ENCODE data around the gene GSE1. TPM values are rescaled to one million over a fixed set of nuclear protein-coding genes. Genes with fewer than 3 reads are reported as not detected.
A peak's percentile ranks its signal among the peaks of the same experiment; 100 is the strongest.
"Not testable (repeated sequence)": the region's sequence is repeated elsewhere in the genome, so short reads cannot be mapped to it uniquely, and the experiment has no call there.

Gene GSE1
- total RNA-seq, 1 experiment from 2014 or later, result 7.0 TPM

DNA sequence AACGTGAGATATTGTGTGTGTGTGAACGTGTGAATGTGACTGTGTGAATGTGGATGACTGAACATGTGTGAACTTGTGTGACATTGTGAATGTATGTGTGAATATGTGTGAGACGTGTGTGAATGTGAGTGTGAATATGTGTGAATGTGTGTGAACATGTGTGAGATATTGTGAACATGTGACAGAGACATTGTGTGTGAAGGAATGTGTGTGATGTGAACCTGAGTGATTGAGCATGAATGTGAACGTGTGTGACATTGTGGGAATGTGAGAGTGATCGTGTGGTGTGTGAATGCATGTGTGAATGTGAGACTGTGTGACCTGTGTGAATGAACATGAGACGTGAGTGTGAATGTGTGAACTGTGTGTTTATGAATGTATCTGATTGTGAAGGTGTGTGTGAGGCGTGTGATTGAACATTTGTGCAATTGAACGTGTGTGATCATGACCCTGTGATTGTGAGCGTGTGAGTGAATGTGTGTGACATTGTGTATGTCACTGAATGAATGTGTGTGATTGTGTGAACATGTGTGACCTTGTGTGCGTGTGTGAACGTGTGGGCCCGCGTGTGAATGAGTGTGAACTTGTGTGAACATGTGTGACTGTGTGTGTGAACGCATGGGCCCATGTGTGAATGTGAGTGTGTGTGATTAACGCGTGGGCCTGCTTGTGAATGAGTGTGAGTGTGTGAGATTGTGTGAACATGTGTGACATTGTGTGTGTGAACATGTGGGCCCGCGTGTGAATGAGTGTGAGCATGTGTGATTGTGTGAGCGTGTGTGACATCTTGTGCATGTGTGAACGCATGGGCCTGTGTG, 23.2 kb upstream of the GSE1 start:
- no peak for DNase-seq (ENCODE audit: low read depth)

DNA sequence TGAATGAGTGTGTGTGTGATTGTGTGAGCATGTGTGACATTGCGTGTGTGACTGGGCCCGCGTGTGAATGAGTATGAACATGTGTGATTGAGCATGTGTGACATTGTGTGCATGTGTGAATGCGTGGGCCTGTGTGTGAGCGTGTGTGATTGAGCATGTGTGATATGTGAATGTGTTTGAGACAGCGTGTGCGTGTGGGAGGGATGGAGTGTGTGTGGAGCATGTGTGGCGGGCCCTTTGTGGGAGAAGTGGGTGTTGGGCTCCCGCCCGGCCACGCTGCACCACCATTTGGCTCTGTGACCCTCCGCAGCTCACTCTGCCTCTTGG, 22.7 kb upstream of the GSE1 start:
- DNase-seq (ENCODE audit: low read depth), result no peak

GRCh38 chr16:85591381-85591780, 21.7 kb upstream of the GSE1 start:
- DNase-seq (ENCODE audit: low read depth), result no peak

DNA sequence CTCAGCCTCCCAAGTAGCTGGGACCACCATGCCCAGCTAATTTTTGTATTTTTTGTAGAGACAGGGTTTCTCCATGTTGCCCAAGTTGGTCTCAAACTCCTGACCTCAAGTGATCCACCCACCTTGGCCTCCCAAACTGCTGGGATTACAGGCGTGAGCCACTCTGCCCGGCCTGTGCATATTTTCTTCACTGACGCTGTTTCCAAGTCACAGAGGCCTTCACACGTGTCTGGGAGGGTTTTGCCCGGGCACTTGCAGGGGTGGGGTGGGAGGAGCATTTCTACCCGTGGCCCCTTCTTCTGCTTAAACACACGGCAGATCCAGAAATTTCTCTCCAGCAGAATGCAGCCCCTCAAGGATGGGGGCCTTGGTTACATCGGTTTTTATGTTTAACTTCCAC, 20.8 kb upstream of the GSE1 start:
- not testable (repeated sequence) for DNase-seq (ENCODE audit: low read depth)

DNA sequence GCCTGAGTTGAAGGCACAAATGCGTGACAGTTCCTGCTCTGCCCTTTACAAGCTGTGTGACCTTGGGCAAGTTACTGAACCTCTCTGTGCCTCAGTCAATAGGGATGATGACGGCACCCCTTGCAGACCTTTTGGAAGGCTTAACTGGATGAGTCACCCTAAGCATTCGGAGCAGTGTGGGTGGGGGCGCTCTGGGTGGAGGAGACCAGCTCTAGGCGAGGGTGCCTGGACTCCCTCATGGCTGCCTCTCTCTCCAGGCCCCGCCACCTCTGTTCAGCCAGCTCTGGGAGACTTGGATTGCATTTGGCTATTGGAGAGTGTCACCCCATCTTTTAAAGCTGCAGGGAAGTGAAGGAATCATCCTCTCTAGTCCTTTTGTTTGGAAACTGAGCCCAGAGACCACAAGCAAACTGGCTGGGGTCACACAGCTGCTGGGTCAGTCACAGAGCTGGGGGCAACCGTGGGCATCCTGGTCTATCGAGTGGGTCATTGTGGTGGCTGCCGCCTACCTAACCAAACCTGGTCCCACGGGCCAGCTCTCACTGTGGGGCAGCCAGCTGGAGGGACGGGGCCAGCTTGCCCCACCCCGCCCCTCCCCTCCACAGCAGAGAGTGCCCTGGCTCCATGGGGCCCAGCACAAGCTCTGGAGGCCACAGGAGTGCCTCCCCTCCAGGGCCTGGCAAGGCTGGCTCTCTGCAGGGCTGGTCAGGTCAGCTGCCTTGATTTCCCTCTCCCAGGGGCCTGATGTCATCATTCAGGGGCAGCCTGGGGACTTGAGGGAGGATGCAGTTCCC, 20.2 kb upstream of the GSE1 start:
- DNase-seq (ENCODE audit: low read depth), result no peak

DNA sequence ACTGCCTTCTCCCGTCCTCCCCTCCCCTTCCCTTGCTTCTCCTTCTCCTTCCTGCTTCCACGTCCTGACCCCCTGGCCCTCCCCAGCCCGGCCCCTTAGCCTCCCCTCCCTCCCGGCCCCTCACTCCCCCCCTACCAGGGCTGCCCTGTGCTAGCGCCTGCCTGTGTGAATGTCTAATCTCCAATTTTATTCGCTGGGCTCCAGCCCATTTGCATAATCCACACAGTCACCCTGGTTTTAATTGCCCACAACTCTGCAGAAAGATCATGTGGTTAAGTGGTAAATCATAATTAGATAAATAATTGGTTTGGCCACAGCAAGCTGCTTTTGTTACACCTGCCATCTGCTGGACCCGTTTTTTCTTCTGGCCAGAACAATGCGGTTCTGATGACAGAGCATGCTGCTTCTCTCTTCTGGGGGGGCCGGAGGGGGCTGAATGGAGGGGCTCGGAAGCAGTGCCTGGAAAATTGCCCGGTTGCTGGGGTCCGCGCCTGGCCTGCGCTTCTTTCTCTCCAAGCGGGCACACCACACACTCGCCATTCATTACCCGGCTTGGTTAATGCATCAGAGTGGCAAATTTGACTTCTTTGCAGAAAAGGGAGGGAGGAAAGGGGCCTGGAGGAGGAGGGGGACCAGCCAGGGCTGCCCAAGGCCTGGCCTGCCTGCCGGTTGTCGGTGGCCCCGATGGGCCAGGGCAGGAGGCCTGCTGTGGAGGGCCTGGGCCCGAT, 19.5 kb upstream of the GSE1 start:
- no peak for DNase-seq (ENCODE audit: low read depth)

DNA sequence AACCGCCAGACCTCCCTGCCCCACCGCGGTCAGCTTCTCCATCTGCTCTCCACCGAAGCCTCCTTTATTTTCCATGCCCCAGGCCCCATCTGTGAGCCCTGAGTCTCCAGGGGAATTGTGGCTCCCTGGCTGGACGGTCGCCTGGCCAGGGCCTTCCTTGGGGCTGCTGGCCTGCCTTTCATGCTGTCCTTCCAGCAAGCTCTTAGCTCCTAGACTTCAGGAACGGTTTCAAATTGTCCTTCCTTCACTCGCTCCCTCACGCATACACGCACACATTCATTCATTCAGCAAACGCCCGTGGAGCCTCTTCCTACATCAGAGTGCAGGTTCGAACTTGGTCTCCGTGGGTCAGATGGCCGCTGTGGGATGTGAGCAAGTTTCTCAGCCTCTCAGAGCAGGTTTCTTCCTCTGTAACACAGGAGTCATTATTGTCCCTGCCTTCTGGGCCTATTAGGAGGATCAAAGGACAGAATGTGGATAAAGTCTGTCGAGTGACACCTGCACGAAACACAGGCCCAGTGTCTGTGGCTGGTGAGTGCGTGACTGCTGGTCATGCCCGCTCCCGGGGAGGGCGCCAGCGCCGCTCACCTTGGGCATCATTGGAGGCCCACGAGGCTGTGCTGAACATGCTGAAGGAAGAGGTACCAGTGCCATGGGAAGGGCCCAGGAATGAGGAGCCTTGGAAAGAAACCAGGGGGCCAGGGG, 18.7 kb upstream of the GSE1 start:
- no peak for DNase-seq (ENCODE audit: low read depth)

DNA sequence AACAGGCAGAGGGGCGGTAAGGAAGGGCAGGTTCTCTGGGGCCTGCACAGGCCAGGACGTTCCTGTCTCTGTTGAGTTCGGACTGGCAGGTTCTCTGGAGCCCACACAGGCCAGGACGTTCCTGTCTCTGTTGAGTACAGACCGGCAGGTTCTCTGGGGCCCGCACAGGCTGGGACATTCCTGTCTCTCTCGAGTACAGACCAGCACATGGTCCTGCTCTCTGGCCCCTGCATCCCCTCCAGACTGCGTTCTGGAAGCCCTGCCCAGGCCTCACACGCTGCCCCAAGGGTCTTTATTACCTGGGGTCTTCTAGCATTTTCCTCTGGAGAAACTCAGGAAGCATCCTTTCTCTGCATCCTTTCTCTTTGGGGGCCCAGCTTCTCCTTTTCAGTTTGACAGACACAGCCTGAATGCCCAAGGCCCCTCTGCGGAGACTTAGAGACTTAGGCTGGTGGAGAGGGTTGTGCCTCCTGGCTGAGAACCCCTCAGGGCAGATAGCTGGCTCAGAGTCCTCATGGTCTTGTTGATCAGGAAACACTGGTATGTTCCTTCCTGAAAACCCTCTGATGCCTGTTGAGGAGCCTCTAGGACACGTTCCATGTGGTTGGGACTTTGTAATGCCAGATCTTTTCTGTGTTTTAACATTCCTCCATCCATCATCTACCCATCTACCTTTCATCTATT, 18.0 kb upstream of the GSE1 start:
- DNase-seq (ENCODE audit: low read depth), result no peak

- DNase-seq (ENCODE audit: low read depth), result no peak
These were observed 17.2 kb upstream of the GSE1 start for GRCh38 chr16:85595812-85596502.

GRCh38 chr16:85598141-85598540, 15.0 kb upstream of the GSE1 start:
- DNase-seq (ENCODE audit: low read depth), result no peak

GRCh38 chr16:85600078-85600477, 13.0 kb upstream of the GSE1 start:
- DNase-seq (ENCODE audit: low read depth), result no peak

DNA sequence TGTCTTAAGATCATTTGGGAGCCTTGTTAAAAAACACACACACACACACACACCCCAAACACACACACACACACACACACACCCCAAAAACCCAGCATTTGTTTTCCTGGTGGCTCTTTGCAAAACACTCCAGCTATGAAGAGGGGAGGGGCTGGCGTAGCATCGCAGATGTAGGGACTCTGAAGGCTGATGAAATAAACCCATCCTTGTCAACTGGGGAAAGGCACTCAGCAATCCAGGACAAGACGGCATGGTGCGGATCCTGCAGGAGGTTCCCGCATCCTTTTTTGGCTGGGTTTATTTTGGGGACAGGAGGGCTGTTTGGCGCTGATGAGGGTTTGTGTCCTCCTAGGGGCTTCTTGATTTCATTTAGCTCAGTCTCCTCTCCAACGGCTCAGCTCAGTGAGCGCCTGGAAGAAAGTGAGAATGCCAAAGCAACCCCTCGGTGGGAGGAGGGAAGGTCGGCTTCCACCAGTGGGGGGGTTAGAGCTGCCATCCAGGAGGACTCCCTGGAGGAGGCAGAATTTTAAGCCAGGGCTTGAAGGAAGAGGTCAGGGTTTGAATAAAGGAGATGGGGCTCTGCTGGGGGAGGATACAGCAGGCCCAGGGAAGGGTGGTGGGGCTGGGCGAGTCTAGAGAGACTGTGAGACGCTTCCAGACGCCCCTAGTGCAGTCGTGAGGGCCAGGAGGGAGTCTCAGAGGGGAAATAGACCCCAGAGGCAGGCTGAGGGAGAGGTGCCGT, 12.4 kb upstream of the GSE1 start:
- no peak for DNase-seq (ENCODE audit: low read depth)

DNA sequence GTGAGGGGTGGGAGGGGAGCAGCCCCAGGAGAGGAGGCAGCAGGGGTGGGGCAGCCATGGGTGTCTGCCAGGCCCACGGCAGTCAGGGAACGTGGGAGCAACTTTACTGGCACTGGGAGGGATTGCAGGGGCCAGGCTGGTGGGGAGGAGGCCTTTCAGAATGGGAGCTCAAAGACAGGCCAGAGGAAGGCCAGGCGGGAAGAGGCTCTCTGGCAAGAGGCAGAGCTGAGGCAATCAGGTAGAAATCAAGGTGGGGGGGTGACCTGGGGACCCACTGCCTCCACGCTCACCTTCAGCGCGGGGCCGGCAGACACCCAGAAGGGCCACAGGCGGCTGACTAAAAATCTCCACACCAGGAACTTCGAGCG, 11.9 kb upstream of the GSE1 start:
- no peak for DNase-seq (ENCODE audit: low read depth)

DNA sequence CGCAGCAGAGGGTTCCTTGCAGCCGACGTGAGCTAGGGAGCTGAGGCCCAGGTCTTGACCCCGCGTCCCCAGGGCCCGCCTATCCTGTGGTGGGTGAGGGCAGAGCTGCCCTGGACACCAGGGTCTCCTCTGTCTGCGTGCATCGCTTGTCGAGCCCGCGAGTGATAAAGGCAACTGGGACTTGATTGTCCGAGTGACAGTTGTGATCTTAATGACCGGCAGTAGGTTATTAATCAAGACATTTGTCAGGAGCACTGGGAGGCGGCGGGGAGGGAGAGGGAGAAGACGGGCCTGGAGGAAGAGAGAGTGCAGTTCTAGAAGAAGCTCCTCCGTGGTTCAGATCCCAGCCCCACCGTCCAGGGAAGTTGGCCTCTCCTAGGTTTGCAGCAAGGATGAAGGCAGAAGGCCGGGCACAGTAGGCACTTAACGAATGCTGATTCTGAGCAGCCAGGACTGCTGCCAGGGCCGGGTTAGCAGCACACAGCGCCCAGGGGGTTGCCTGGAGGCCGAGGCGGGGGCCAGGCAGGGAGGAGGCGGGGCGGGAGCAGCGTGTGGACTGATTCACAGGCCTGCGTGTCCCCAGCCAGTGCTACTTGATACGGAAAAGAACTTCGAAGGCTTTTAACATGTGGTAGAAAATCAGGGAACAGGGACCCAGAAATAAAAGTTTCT, 11.3 kb upstream of the GSE1 start:
- DNase-seq (ENCODE audit: low read depth), result no peak

GRCh38 chr16:85602402-85603202, 10.5 kb upstream of the GSE1 start:
- no peak for DNase-seq (ENCODE audit: low read depth)

- peak; percentile 40 for DNase-seq (ENCODE audit: low read depth)
These were observed 9.8 kb upstream of the GSE1 start for GRCh38 chr16:85603203-85603755.

DNA sequence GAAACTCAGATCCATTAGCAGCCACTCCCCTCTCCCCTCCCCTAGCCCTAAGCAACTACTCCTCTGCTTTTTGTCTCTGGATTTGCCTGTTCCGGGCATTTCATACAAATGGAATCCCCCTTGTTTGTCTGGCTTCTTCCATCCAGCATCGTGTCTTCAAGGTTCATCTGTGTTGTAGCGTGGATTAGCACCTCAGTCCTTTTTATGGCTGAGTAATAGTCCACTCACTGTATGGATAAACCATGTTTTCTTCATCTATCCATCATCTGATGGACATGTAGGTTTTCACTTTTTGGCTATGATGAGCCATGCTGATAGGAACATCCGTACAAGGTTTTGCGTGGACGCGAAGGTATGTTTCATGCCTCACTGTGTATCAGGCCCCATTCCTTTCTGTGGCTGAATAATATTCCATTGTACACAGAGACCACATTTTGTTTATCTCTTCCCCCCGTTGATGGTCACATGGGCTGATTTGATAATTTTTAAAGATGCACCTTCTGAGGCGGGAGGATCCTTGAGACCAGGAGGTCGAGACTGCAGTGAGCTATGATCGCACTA, 8.9 kb upstream of the GSE1 start:
- no peak for DNase-seq (ENCODE audit: low read depth)
